Liver (tissue), 9 donors: ENCODE data around the gene IQCE. TPM values are rescaled to one million over a fixed set of nuclear protein-coding genes. Genes with fewer than 3 reads are reported as not detected.

Experiments used
- DNase-seq: peaks from one replicate; pipeline ENCODE4 v3.0.0-alpha.2; 2017; ENCODE audit warnings: low spot score
- H3K27ac ChIP-seq, 2 donors: one replicate each; pipeline ENCODE4 v1.7.0; 2013; ENCODE audit warnings: inconsistent platforms in 2 of 2, low read length in 2 of 2, control low read depth in 1 of 2, low read depth in 1 of 2, mild to moderate bottlenecking in 1 of 2
- H3K27me3 ChIP-seq, 4 donors: one replicate each; pipeline versions ENCODE4 v1.6.1 to v1.7.0; 2013; ENCODE audit warnings: low read length in 3 of 4, inconsistent platforms in 1 of 4, mild to moderate bottlenecking in 1 of 4, moderate library complexity in 1 of 4; ENCODE audit not compliant: control insufficient read depth in 4 of 4, insufficient read depth in 4 of 4
- H3K36me3 ChIP-seq, 4 donors: one replicate each; pipeline versions ENCODE4 v1.6.1 to v1.7.0; 2013; ENCODE audit warnings: low read length in 3 of 4, mild to moderate bottlenecking in 3 of 4, low read depth in 1 of 4, moderate library complexity in 1 of 4; ENCODE audit not compliant: control insufficient read depth in 4 of 4, insufficient read depth in 3 of 4
- H3K4me1 ChIP-seq, 4 donors: one replicate each; pipeline versions ENCODE4 v1.6.1 to v1.7.0; 2013; ENCODE audit warnings: low read length in 3 of 4, mild to moderate bottlenecking in 3 of 4, moderate library complexity in 1 of 4; ENCODE audit not compliant: control insufficient read depth in 4 of 4, insufficient read depth in 4 of 4
- H3K4me3 ChIP-seq, 3 donors: one replicate each; pipeline versions ENCODE4 v1.6.1 to v1.7.0; 2013; ENCODE audit warnings: low read length in 3 of 3, control low read depth in 1 of 3, low read depth in 1 of 3, mild to moderate bottlenecking in 1 of 3
- H3K9ac ChIP-seq, 2 donors: one replicate each; pipeline ENCODE4 v1.7.0; 2013; ENCODE audit warnings: low read length in 2 of 2, mild to moderate bottlenecking in 2 of 2, moderate library complexity in 2 of 2, control low read depth in 1 of 2, low read depth in 1 of 2
- H3K9me3 ChIP-seq, 4 donors: one replicate each; pipeline versions ENCODE4 v1.6.1 to v1.7.0; 2013; ENCODE audit warnings: low read length in 3 of 4; ENCODE audit not compliant: control insufficient read depth in 4 of 4
- EGR1 ChIP-seq, 2 donors: IDR thresholded peaks; 2 replicates each; pipeline ENCODE4 v1.6.1; 2016 to 2018; ENCODE audit warnings: antibody characterized with exemption in 2 of 2, low read depth in 2 of 2
- FOXA1 ChIP-seq: IDR thresholded peaks from 2 replicates; pipeline ENCODE4 v1.6.1; 2016; ENCODE audit warnings: antibody characterized with exemption
- FOXA2 ChIP-seq: IDR thresholded peaks from 2 replicates; pipeline ENCODE4 v1.6.1; 2016; ENCODE audit warnings: antibody characterized with exemption
- GABPA ChIP-seq, 2 donors: IDR thresholded peaks in 1 of 2; conservative IDR thresholded peaks in 1 of 2; 2 replicates each; pipeline ENCODE4 v1.6.1; 2016; ENCODE audit warnings: antibody characterized with exemption in 2 of 2, mild to moderate bottlenecking in 1 of 2, moderate library complexity in 1 of 2
- HNF4A ChIP-seq, 2 donors: conservative IDR thresholded peaks; 2 replicates each; pipeline ENCODE4 v1.6.1; 2016; ENCODE audit warnings: antibody characterized with exemption in 2 of 2, mild to moderate bottlenecking in 2 of 2
- HNF4G ChIP-seq: IDR thresholded peaks from 2 replicates; pipeline ENCODE4 v1.6.1; 2016; ENCODE audit warnings: antibody characterized with exemption
- JUND ChIP-seq, 2 donors: IDR thresholded peaks; 2 replicates each; pipeline ENCODE4 v1.6.1; 2016; ENCODE audit warnings: antibody characterized with exemption in 2 of 2
- NR2F2 ChIP-seq: IDR thresholded peaks from 2 replicates; pipeline ENCODE4 v1.6.1; 2016; ENCODE audit warnings: antibody characterized with exemption
- RAD21 ChIP-seq, 2 donors: IDR thresholded peaks; 2 replicates each; pipeline ENCODE4 v1.6.1; 2016; ENCODE audit warnings: antibody characterized with exemption in 2 of 2, mild to moderate bottlenecking in 2 of 2
- RXRA ChIP-seq, 2 donors: IDR thresholded peaks; 2 replicates each; pipeline ENCODE4 v1.6.1; 2017 to 2018; ENCODE audit warnings: antibody characterized with exemption in 2 of 2, mild to moderate bottlenecking in 1 of 2
- SP1 ChIP-seq: IDR thresholded peaks from 2 replicates; pipeline ENCODE4 v1.6.1; 2018; ENCODE audit warnings: antibody characterized with exemption, mild to moderate bottlenecking
- TAF1 ChIP-seq: conservative IDR thresholded peaks from 2 replicates; pipeline ENCODE4 v1.6.1; 2016; ENCODE audit warnings: antibody characterized with exemption, mild to moderate bottlenecking
- WGBS: extraction: QIAGEN DNeasy Blood & Tissue Kit; methylation state at CpG from one replicate; pipeline ENCODE4 v1.1.7; 2013; 5-methylcytosine and 5-hydroxymethylcytosine counted together
- polyA plus RNA-seq, 2 donors: library from polyadenylated mRNA; stranded (reverse) in 1 of 2; unstranded in 1 of 2; fragments of 200-250 nt in 1 of 2; fragments of >200 nt in 1 of 2; fragmentation: Nextera tagmentation in 1 of 2; extraction: Ambion mirVana in 1 of 2; gene quantifications; one replicate each; pipeline versions ENCODE4 v1.2.1 to v1.2.3, GENCODE V29; 2013 to 2015
- total RNA-seq, 2 donors: library from RNA; depleted of rRNA; stranded (reverse); fragments of >200 nt; gene quantifications; one replicate each; pipeline ENCODE4 v1.2.3, GENCODE V29; 2014
- TF ChIP-seq, protein P1 (sequence below): IDR thresholded peaks from 2 replicates; pipeline ENCODE4 v1.6.1; 2016; ENCODE audit warnings: antibody characterized with exemption, mild to moderate bottlenecking
- TF ChIP-seq, protein P2 (sequence below): IDR thresholded peaks from 2 replicates; pipeline ENCODE4 v1.6.1; 2016; ENCODE audit warnings: antibody characterized with exemption
- TF ChIP-seq, protein P3 (sequence below): IDR thresholded peaks from 2 replicates; pipeline ENCODE4 v1.6.1; 2016; ENCODE audit warnings: antibody characterized with exemption
- TF ChIP-seq, protein P4 (sequence below): IDR thresholded peaks from 2 replicates; pipeline ENCODE4 v1.6.1; 2016; ENCODE audit warnings: antibody characterized with exemption
- TF ChIP-seq, protein P5 (sequence below): fragments of 150-350 bp; IDR thresholded peaks from 2 replicates; pipeline ENCODE4 v1.5.1; 2017; ENCODE audit warnings: improper control_type of control experiment, low read depth, low read length; ENCODE audit not compliant: missing input control
- donor health status: healthy.
- donor health status: healthy.
- donor health status: healthy.
- donor health status: healthy.
- donor health status: healthy.

The IQCE gene
- total and polyA plus RNA-seq, 4 donors = 2.1 to 5.9 (median 3.6) TPM

DNA sequence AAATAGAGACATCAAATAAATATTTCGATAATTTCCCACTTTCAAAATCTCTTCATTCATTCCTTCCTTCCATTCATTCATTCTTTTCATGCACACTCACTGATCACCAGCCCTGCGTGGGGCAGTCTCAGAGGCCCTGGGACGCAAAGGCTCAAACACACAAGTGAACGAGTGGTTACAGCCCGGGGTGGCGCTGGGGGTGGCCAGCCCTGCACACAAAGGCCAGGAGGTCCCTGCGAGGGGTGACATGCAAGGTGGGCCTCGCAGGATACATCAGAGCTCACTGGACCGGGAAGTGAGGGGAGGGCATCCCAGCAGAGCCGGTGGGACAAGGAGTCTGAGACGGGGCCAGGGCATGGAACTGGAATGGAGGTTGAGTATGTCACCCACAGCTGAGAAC lies 43.1 kb downstream of the IQCE start (continued):
- TF ChIP-seq, protein P1, sequence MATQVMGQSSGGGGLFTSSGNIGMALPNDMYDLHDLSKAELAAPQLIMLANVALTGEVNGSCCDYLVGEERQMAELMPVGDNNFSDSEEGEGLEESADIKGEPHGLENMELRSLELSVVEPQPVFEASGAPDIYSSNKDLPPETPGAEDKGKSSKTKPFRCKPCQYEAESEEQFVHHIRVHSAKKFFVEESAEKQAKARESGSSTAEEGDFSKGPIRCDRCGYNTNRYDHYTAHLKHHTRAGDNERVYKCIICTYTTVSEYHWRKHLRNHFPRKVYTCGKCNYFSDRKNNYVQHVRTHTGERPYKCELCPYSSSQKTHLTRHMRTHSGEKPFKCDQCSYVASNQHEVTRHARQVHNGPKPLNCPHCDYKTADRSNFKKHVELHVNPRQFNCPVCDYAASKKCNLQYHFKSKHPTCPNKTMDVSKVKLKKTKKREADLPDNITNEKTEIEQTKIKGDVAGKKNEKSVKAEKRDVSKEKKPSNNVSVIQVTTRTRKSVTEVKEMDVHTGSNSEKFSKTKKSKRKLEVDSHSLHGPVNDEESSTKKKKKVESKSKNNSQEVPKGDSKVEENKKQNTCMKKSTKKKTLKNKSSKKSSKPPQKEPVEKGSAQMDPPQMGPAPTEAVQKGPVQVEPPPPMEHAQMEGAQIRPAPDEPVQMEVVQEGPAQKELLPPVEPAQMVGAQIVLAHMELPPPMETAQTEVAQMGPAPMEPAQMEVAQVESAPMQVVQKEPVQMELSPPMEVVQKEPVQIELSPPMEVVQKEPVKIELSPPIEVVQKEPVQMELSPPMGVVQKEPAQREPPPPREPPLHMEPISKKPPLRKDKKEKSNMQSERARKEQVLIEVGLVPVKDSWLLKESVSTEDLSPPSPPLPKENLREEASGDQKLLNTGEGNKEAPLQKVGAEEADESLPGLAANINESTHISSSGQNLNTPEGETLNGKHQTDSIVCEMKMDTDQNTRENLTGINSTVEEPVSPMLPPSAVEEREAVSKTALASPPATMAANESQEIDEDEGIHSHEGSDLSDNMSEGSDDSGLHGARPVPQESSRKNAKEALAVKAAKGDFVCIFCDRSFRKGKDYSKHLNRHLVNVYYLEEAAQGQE = no peak

DNA sequence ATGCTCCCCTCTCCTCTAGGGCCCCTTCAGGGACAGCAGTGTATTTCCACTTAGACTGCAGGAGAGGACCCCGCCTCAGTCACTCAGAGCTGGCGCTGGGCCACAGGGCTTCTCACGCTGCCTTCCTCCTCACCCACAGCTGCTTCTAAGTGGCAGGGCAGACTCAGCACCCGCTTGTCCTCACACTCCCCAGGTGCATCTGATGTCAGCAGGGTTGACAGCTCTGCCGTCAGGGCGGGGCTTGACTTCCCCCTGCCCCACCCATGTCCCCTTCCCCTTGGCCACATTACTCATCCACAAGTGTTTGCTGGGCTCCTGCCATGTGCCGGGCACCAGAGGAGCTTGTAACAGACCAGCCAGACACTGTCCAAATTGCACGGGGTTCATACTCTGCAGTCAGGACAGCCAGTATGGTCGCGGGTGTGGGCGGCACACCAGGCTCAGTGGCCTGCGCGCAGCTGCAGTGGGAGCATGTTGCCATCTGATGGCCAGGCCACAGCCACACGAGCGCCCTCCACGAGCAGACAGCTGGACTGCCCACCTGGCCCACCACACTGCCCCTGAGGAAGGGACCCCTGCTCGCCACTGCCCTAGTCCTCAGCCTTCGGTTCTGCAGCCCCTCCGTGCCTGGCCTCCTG lies 43.7 kb downstream of the IQCE start:
- H3K4me1 ChIP-seq = no peaks in the 10 kb centered on the region
- no peak overlapping the region for H3K9ac ChIP-seq
- no peaks in the 10 kb centered on the region for H3K9me3 ChIP-seq
- H3K27me3 ChIP-seq = no peaks in the 10 kb centered on the region
- no peak overlapping the region for H3K27ac ChIP-seq
- H3K4me3 ChIP-seq = no peak overlapping the region
- TF ChIP-seq HNF4G (no peak), RXRA (IDR thresholded peaks at IDR 0.05) (no peak), GABPA (IDR thresholded peaks at IDR 0.05 in 1 of 2, conservative IDR thresholded peaks at IDR 0.05 in 1 of 2) (no peak), TAF1 (no peak), HNF4A (conservative IDR thresholded peaks at IDR 0.05) (no peak), FOXA2 (no peak), JUND (IDR thresholded peaks at IDR 0.05) (no peak), NR2F2 (no peak), RAD21 (IDR thresholded peaks at IDR 0.05) (no peak), EGR1 (IDR thresholded peaks at IDR 0.05; ENCODE audit: low read depth in 2 of 2) (no peak), FOXA1 (no peak), SP1 (no peak)
- TF ChIP-seq, protein P2, sequence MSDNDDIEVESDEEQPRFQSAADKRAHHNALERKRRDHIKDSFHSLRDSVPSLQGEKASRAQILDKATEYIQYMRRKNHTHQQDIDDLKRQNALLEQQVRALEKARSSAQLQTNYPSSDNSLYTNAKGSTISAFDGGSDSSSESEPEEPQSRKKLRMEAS = no peak
- TF ChIP-seq, protein P3, sequence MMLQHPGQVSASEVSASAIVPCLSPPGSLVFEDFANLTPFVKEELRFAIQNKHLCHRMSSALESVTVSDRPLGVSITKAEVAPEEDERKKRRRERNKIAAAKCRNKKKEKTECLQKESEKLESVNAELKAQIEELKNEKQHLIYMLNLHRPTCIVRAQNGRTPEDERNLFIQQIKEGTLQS = no peak
- TF ChIP-seq, protein P4, sequence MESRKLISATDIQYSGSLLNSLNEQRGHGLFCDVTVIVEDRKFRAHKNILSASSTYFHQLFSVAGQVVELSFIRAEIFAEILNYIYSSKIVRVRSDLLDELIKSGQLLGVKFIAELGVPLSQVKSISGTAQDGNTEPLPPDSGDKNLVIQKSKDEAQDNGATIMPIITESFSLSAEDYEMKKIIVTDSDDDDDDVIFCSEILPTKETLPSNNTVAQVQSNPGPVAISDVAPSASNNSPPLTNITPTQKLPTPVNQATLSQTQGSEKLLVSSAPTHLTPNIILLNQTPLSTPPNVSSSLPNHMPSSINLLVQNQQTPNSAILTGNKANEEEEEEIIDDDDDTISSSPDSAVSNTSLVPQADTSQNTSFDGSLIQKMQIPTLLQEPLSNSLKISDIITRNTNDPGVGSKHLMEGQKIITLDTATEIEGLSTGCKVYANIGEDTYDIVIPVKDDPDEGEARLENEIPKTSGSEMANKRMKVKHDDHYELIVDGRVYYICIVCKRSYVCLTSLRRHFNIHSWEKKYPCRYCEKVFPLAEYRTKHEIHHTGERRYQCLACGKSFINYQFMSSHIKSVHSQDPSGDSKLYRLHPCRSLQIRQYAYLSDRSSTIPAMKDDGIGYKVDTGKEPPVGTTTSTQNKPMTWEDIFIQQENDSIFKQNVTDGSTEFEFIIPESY = no peak
- TF ChIP-seq, protein P1 = no peak
- TF ChIP-seq, protein P5, sequence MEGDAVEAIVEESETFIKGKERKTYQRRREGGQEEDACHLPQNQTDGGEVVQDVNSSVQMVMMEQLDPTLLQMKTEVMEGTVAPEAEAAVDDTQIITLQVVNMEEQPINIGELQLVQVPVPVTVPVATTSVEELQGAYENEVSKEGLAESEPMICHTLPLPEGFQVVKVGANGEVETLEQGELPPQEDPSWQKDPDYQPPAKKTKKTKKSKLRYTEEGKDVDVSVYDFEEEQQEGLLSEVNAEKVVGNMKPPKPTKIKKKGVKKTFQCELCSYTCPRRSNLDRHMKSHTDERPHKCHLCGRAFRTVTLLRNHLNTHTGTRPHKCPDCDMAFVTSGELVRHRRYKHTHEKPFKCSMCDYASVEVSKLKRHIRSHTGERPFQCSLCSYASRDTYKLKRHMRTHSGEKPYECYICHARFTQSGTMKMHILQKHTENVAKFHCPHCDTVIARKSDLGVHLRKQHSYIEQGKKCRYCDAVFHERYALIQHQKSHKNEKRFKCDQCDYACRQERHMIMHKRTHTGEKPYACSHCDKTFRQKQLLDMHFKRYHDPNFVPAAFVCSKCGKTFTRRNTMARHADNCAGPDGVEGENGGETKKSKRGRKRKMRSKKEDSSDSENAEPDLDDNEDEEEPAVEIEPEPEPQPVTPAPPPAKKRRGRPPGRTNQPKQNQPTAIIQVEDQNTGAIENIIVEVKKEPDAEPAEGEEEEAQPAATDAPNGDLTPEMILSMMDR = no peak
- peaks cover 0 to 14% (median 2%) of the 10 kb centered on the region in 4 donors for H3K36me3 ChIP-seq
- WGBS = 92% methylated on average over 19 of the region's 19 CpGs
- DNase-seq = no peak
